HL-60 (cell line): ENCODE measurements around the gene MAPRE3.

Experiments used
- CTCF ChIP-seq: IDR thresholded peaks from one replicate; pipeline ENCODE4 v1.5.1; 2011; ENCODE audit warnings: low read length, control low read depth, inconsistent platforms; ENCODE audit not compliant: insufficient read depth
- POLR2AphosphoS5 ChIP-seq: IDR thresholded peaks from 2 replicates; pipeline ENCODE4 v1.6.1; 2012; ENCODE audit warnings: low read depth

GRCh38 chr2:26954135-26954534 lies 16.3 kb upstream of the MAPRE3 start:
- TF ChIP-seq CTCF = no peak
- TF ChIP-seq POLR2AphosphoS5 = no peak
